ENCODE results near the gene COL4A5. TPM values are rescaled to one million over a fixed set of nuclear protein-coding genes. Genes with fewer than 3 reads are reported as not detected.

The COL4A5 gene
- total and polyA plus RNA-seq, 2 of the 8 experiments (the other 6 are each of a cell fraction or from before 2014, with no cell fraction given) = 24.9 to 30.2 TPM

DNA sequence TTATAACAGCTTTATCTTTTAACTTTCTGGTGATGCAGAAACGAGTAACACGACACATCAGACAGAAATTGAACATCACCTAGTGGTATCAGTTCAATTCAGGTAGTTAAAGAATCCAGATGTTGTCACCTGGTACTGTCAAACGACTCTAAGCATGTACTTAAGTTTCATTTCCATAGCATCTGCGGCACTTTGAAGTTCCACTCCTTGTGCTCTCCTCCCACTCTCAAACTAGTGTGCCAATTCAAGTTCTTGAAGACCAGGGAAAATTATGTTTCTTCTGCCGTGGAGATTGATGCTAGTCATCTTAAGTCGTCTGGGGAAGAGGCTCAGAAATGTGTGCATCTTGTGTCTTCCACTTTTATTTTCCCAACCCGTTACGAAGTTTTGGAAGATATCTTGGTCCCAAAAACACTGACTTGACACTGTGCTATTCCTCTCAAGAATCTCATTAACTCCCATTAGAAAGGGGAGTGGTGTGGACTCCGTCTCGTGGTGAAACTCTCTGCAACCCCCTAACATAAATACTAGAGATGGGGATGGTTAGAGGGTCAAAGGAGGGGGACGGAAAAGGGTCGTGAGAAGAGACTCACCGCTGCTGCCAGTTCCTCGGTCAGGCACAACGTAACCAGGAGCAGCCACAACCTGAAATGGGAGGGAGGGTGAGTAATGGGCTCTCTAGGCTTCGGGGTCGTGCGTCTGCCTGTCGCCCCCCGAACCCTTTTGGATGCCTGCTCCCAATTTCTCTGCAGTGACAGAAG lies 2.1 kb upstream of the COL4A5 start:
- Histone ChIP-seq H3K14ac (ENCODE audit: insufficient read length) (no peak overlapping the region), H3K18ac (ENCODE audit: extremely low read depth, low read length) (no peak overlapping the region; the same call in 1 of the 2 replicates), H4K91ac (replicated peaks; ENCODE audit: insufficient read length, low read length) (no peak overlapping the region), H3K4me2 (ENCODE audit: insufficient read depth in 1 of 2, low read depth in 2 of 2, low read length in 2 of 2) (peak overlapping the region; percentile 75 to 84), H3K27me3 (replicated peaks in 1 of 4; ENCODE audit: control insufficient read depth in 3 of 4, extremely low read depth in 1 of 4, insufficient read depth in 3 of 4, low read length in 3 of 4) (no peaks in the 10 kb centered on the region), H3K4me1 (replicated peaks in 1 of 4; ENCODE audit: control insufficient read depth in 3 of 4, insufficient read depth in 4 of 4, low read length in 3 of 4) (peaks cover 0 to 6% (median 1%) of the 10 kb centered on the region in 4 experiments; a peak in 2 of 7 replicates), H3K23me2 (ENCODE audit: low read depth, low read length) (peaks cover 4% of the 10 kb centered on the region; the same call in 1 of the 2 replicates), H2BK12ac (ENCODE audit: low read depth, low read length) (no peak overlapping the region), H2AK5ac (ENCODE audit: low read depth, low read length) (no peak overlapping the region), H3K9ac (replicated peaks in 1 of 4; ENCODE audit: extremely low read depth in 1 of 4, low read depth in 3 of 4, low read length in 3 of 4) (peak overlapping the region in 2 of 4 experiments; percentile 27 to 43; a peak in 1 of 7 replicates), H3K56ac (replicated peaks; ENCODE audit: insufficient read length, low read depth, low read length) (no peak overlapping the region), H2BK120ac (replicated peaks; ENCODE audit: low read depth, low read length) (no peak overlapping the region), H3K23ac (ENCODE audit: insufficient read length) (no peak overlapping the region), H2BK5ac (ENCODE audit: low read depth, low read length) (no peak overlapping the region), H3K79me1 (ENCODE audit: low read depth, low read length) (no peaks in the 10 kb centered on the region), H3K36me3 (ENCODE audit: control insufficient read depth in 2 of 4, insufficient read depth in 4 of 4, low read length in 3 of 4) (no peaks in the 10 kb centered on the region), H3K79me2 (ENCODE audit: control insufficient read depth in 1 of 2, insufficient read depth in 2 of 2, low read length in 2 of 2) (peaks cover 0 to 22% of the 10 kb centered on the region in 2 experiments; a peak in 2 of 4 replicates), H2BK15ac (ENCODE audit: low read length) (no peak overlapping the region), H2AFZ (ENCODE audit: low read length) (peak overlapping the region; percentile 91), H3K4me3 (ENCODE audit: extremely low read depth in 1 of 4, insufficient read depth in 2 of 4, low read depth in 3 of 4, low read length in 4 of 4) (peak overlapping the region; percentile 59 to 87 (median 79)), H2BK20ac (ENCODE audit: low read length) (no peak overlapping the region), H4K20me1 (replicated peaks in 1 of 2; ENCODE audit: control insufficient read depth in 1 of 2, insufficient read depth in 2 of 2, low read length in 2 of 2) (no peaks in the 10 kb centered on the region), H4K5ac (ENCODE audit: insufficient read length, low read depth, low read length) (no peak overlapping the region), H3K4ac (replicated peaks; ENCODE audit: insufficient read length, low read depth, low read length) (no peak overlapping the region), H3K27ac (ENCODE audit: low read depth, low read length) (no peak overlapping the region), H3K9me3 (ENCODE audit: insufficient read depth in 2 of 2, low read depth in 1 of 2, low read length in 1 of 2) (no peaks in the 10 kb centered on the region), H4K8ac (ENCODE audit: extremely low read depth, insufficient read depth, low read length) (no peak overlapping the region)
- DNase-seq (ENCODE audit: low read depth in 1 of 2, low spot score in 2 of 2) = peak in 1 of 2 experiments; percentile 62
- WGBS, 2 experiments (ENCODE audit: extremely low coverage in 1 of 2, insufficient coverage in 1 of 2, insufficient read length in 1 of 2, insufficient replicate concordance in 2 of 2, low coverage in 1 of 2, low lambda C conversion rate in 2 of 2, missing lambda C conversion rate in 1 of 2) = 31% methylated on average over 15 of the region's 20 CpGs; no CpG with 5 or more reads in 1 of the 2 experiments
- POLR2A ChIA-PET (ENCODE audit: partially characterized antibody) = interaction anchor here (0.7 kb wide), 1 partner anchor 347 kb away, joined by 3 read pairs; no protein-coding TSS in a partner anchor
- CTCF ChIA-PET (ENCODE audit: partially characterized antibody) = no interaction called here
- FAIRE-seq = no peak
- TF ChIP-seq KDM4A (IDR thresholded peaks at IDR 0.05; ENCODE audit: low read depth, low read length, severe bottlenecking) (peak; percentile 80), CEBPB (IDR thresholded peaks at IDR 0.05; ENCODE audit: low read depth, low read length) (no peak)

Measured in H1 (cell line).